Right lobe of liver (tissue), 6 donors: ENCODE measurements around the gene IDUA. TPM values are rescaled to one million over a fixed set of nuclear protein-coding genes. Genes with fewer than 3 reads are reported as not detected.

ENCODE experiments used
- ATAC-seq, 4 donors: fragments of 200-7000 bp; cut with Tn5 transposase; one replicate each; pipeline ENCODE4 v1.9.1; 2020; ENCODE audit warnings: mild to moderate bottlenecking in 4 of 4, moderate library complexity in 4 of 4
- DNase-seq, 3 donors: peaks; one replicate each; pipeline ENCODE4 v3.0.0-alpha.2; 2020
- H3K27ac ChIP-seq, 3 donors: fragments of 200-600 bp; one replicate each; pipeline ENCODE4 v1.8.0; 2022
- H3K27me3 ChIP-seq, 2 donors: fragments of 200-600 bp; one replicate each; pipeline ENCODE4 v1.8.0; 2022
- H3K36me3 ChIP-seq, 4 donors: fragments of 200-600 bp; sonication (generic) in 1 of 4; one replicate each; pipeline versions ENCODE4 v1.5.1 to v1.8.0; 2017 to 2022; ENCODE audit warnings: control low read depth in 1 of 4
- H3K4me1 ChIP-seq, 4 donors: fragments of 200-600 bp; sonication (generic) in 1 of 4; one replicate each; pipeline versions ENCODE4 v1.5.1 to v1.8.0; 2017 to 2022; ENCODE audit warnings: control low read depth in 1 of 4
- H3K4me3 ChIP-seq, 3 donors: fragments of 200-600 bp; one replicate each; pipeline ENCODE4 v1.8.0; 2022
- H3K9me3 ChIP-seq, 4 donors: fragments of 200-600 bp; sonication (generic) in 1 of 4; one replicate each; pipeline versions ENCODE4 v1.5.1 to v1.8.0; 2017 to 2022; ENCODE audit warnings: control low read depth in 1 of 4
- CTCF ChIP-seq, 4 donors: fragments of 200-600 bp in 3 of 4; fragments of 450-650 bp in 1 of 4; IDR thresholded peaks; one replicate each; pipeline versions ENCODE4 v1.5.1 to v1.8.0; 2016 to 2022; ENCODE audit warnings: antibody characterized with exemption in 4 of 4, mild to moderate bottlenecking in 2 of 4
- POLR2A ChIP-seq: fragments of 450-650 bp; IDR thresholded peaks from one replicate; pipeline ENCODE4 v1.6.1; 2017; ENCODE audit warnings: antibody characterized with exemption, mild to moderate bottlenecking
- WGBS: methylation state at CpG from one replicate; pipeline ENCODE4 v1.1.6; 2018; ENCODE audit warnings: low coverage, low lambda C conversion rate; ENCODE audit not compliant: insufficient coverage; ENCODE audit errors: missing lambda C conversion rate; 5-methylcytosine and 5-hydroxymethylcytosine counted together
- intact Hi-C, 2 donors: fragments of 100-400 bp; cut with DNase I; formaldehyde crosslinking; loops; one replicate each; pipeline versions ENCODE4 v1.11.2 to v1.14.1; 2022
- total RNA-seq, 6 experiments: library from RNA; depleted of rRNA in 2 of 6; stranded (reverse); fragments of >200 nt in 2 of 6; fragmentation: NEBNext Ultra II Directional in 3 of 6; extraction: Animal tissue kit (Norgen Biotek cat#: 25700) in 3 of 6; gene quantifications; one replicate each; pipeline versions ENCODE4 v1.1.0 to v1.2.4, GENCODE V29; 2016 to 2023
- donor health status: DM: no; HTN: yes; CAD: no.
- donor health status: DM: no; HTN: no; CAD: no.
- donor health status: DM: no; HTN: no; CAD: no.
- donor health status: DM: no; HTN: yes; CAD: no.
- donor health status: DM: no; HTN: yes; CAD: no.

Gene IDUA
- total RNA-seq, 6 experiments from 2014 or later: 4.7 to 15.1 (median 11.0) TPM

- 90% methylated on average over 5 of the region's 43 CpGs for WGBS
- H3K4me1 ChIP-seq: peaks cover 0 to 33% (median 14%) of the 10 kb centered on the region in 4 donors
- no peak overlapping the region for H3K27ac ChIP-seq
- no peak for TF ChIP-seq POLR2A
- TF ChIP-seq CTCF (IDR thresholded peaks at IDR 0.05): no peak
- intact Hi-C loops: no loop called here
- no peak overlapping the region for H3K4me3 ChIP-seq
- no peak for ATAC-seq
- no peaks in the 10 kb centered on the region for H3K9me3 ChIP-seq
- H3K27me3 ChIP-seq: no peaks in the 10 kb centered on the region
- no peak for DNase-seq
- H3K36me3 ChIP-seq: peaks cover 0 to 8% (median 0%) of the 10 kb centered on the region in 4 donors
Measured at GRCh38 chr4:1013225-1014073, 26.6 kb downstream of the IDUA start.

GRCh38 chr4:1014291-1015167 lies 27.7 kb downstream of the IDUA start:
- Histone ChIP-seq H3K36me3 (peaks cover 0 to 8% (median 0%) of the 10 kb centered on the region in 4 donors), H3K27me3 (no peaks in the 10 kb centered on the region), H3K4me1 (peaks cover 0 to 27% (median 12%) of the 10 kb centered on the region in 4 donors), H3K27ac (no peak overlapping the region), H3K4me3 (no peak overlapping the region), H3K9me3 (no peaks in the 10 kb centered on the region)
- TF ChIP-seq POLR2A (no peak), CTCF (IDR thresholded peaks at IDR 0.05) (no peak)
- 72% methylated on average over 5 of the region's 36 CpGs for WGBS
- DNase-seq (no peak), ATAC-seq (no peak)
- intact Hi-C loops: no loop called here

GRCh38 chr4:1015179-1015578 lies 28.3 kb downstream of the IDUA start:
- H3K36me3 ChIP-seq: peaks cover 0 to 8% (median 0%) of the 10 kb centered on the region in 4 donors
- no peak overlapping the region for H3K27ac ChIP-seq
- H3K4me1 ChIP-seq: peaks cover 0 to 24% (median 10%) of the 10 kb centered on the region in 4 donors
- no peaks in the 10 kb centered on the region for H3K27me3 ChIP-seq
- H3K9me3 ChIP-seq: no peaks in the 10 kb centered on the region
- WGBS: no CpG with 5 or more reads among the region's 8 CpGs
- no peak overlapping the region for H3K4me3 ChIP-seq
- DNase-seq (no peak), ATAC-seq (no peak)
- TF ChIP-seq POLR2A (no peak), CTCF (IDR thresholded peaks at IDR 0.05) (no peak)
- intact Hi-C loops: no loop called here

- DNase-seq (no peak), ATAC-seq (no peak)
- H3K27me3 ChIP-seq: no peaks in the 10 kb centered on the region
- TF ChIP-seq POLR2A (no peak), CTCF (IDR thresholded peaks at IDR 0.05) (no peak)
- no peaks in the 10 kb centered on the region for H3K9me3 ChIP-seq
- H3K4me1 ChIP-seq: peaks cover 0 to 18% (median 7%) of the 10 kb centered on the region in 4 donors
- WGBS: no CpG with 5 or more reads among the region's 10 CpGs
- H3K4me3 ChIP-seq: no peak overlapping the region
- H3K27ac ChIP-seq: no peak overlapping the region
- peaks cover 0 to 8% (median 0%) of the 10 kb centered on the region in 4 donors for H3K36me3 ChIP-seq
- intact Hi-C loops: no loop called here
Measured at GRCh38 chr4:1015746-1016145, 28.9 kb downstream of the IDUA start.
